ENCODE results near the gene SLC4A7. TPM values are rescaled to one million over a fixed set of nuclear protein-coding genes. Genes with fewer than 3 reads are reported as not detected.
"Not testable (repeated sequence)": the region's sequence is repeated elsewhere in the genome, so short reads cannot be mapped to it uniquely, and the experiment has no call there.

Gene SLC4A7
- total RNA-seq, 1 donor from 2014 or later = 13.1 TPM

DNA sequence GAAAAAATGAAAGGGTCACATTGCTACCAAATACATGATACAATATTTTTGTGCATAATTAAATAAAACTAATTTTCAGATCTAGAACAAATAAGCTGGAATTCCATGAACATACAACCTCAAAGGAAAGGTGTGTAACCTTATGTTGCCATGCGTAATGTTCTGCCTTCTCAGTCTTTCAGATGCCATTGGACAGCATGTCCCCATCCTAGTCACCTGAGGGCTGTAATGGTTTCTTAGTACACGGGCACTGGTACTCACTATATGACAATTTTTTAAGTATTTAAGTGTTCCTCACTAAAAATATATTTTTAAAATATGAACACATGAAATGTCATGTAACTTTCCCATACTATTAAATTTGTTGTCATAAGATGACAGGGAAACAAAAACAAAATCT lies 139.1 kb downstream of the SLC4A7 start:
- no peak for ATAC-seq
- intact Hi-C loops (cut with DNase I) = no loop called here
- DNase-seq (ENCODE audit: missing footprints) = no peak

- intact Hi-C loops (cut with DNase I) = no loop called here
Observed at GRCh38 chr3:27344192-27344591, 140.0 kb downstream of the SLC4A7 start.

DNA sequence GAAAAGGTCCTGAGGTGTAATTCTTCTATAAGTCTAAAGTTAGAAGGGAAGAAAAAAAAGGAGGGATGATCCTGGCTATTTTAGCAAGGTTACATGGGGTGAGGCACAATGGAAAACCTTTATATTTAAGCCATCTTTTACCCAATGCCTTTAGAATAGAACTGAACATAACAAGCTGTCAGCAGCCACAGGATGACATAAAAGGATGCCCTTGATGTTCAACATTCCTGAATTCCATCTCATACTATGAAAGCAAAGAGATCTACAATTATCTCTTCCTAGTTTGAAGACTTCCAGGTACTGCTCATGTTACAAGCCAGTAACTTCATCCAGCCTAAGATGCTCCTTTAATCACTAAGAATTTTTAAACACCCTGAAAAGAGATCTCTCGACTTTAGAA lies 141.9 kb downstream of the SLC4A7 start:
- intact Hi-C loops (cut with DNase I) = loop anchor here (2.0 kb wide), 1 partner anchor 15 kb away; no protein-coding TSS in a partner anchor
- DNase-seq (ENCODE audit: missing footprints) = no peak
- peak; percentile 43 for ATAC-seq

More at GRCh38 chr3:27344192-27344591, 140.0 kb downstream of the SLC4A7 start:
- no peak for DNase-seq (ENCODE audit: missing footprints)
- ATAC-seq = no peak

- intact Hi-C loops (cut with DNase I) = no loop called here
- ATAC-seq (no peak), DNase-seq (ENCODE audit: missing footprints) (no peak)
Observed at GRCh38 chr3:27340534-27340933, 143.7 kb downstream of the SLC4A7 start.

DNA sequence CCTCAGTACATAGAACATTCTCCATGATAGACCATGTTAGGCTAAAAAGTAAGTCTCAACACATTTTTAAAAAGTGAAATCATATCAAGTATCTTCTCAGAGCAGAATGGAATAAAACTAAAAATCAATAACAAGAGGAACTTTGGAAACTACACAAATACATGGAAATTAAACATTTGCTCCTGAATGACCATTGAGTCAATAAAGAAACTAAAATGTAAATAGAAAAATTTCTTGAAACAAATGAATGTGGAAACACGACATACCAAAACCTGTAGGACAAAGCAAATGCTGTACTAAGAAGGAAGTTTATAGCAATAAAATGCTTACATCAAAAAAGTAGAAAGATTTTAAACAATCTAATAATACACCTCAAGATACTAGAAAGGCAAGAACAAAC lies 148.6 kb downstream of the SLC4A7 start:
- intact Hi-C loops (cut with DNase I) = no loop called here
- ATAC-seq = no peak

GRCh38 chr3:27333843-27334242 lies 150.3 kb downstream of the SLC4A7 start:
- DNase-seq (ENCODE audit: missing footprints) = no peak
- intact Hi-C loops (cut with DNase I) = no loop called here
- ATAC-seq = no peak

More for the DNA sequence above, 148.6 kb downstream of the SLC4A7 start:
- no peak for DNase-seq (ENCODE audit: missing footprints)

DNA sequence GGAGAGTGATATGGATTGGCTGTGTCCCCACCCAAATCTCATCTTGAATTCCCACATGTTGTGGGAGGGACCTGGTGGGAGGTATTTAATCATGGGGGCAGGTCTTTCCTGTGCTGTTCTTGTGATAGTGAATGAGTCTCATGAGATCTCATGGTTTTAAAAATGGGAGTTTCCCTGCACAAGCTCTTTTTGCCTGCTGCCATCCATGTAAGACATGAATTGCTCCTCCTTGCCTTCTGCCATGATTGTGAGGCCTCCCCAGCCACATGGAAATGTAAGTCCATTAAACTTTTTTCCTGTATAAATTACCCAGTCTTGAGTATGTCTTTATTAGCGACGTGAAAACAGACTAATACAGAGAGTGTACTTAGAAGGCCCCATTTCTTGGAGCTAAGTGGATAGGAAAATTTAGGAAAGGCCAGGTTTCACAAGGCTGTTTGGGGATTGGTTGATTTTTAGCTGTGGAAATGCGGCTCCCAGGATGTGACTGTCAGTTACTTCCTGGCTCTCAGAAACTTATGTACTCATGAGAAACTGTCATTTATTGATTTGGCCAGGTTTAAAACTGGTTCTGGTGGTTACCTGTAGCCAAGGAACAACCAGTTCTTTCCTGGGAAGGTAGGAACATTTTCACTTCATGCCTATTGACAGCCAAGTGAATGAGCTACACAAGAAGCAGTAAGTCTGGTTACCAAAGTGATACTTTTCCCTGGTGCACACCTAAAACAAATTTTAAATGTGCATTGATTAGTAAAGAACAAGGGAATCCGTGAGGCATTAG lies 155.0 kb downstream of the SLC4A7 start:
- ATAC-seq; intact Hi-C loops (cut with DNase I); DNase-seq (ENCODE audit: missing footprints): not testable (repeated sequence)

DNA sequence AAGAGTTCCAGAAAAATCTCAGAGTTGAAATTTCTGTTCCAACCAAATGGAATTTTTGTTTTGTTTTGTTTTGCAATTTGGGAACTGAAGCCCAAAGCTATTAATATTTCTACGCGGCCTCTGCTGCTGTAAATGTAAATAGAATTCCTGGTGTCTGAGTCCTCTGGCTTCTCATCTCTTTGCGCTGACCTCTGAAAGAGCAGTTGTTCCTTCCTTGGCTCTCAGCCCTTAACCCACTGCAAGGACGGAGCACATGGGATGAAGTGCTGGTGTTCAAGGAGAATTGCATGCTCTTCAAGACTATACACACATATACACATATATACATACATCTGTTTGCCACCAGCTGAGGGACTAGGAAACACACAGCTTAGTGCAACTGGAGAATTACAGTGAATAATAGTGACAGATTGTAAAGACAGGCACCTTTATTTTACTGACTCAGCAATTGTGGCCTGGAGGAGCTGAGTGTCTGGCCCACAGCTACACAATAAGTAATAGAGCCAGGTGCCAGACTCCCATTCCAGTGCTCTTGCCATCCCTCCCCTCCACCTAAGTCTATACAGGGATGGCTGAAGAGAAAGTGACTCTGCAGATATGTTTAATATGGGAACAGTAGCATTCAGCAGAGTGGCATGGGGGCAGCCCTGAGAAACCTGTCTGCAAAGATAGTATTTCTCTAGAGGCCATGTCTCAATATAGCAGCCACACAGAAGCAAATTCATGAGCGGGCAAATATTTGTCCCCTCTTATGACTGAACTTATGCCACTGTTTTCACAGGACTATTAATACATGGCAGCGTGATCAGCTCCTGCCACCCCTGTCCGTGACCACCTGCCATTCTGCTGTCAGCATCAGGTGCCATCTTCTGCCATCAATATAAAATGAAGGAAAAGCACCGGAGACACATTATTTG lies 157.3 kb downstream of the SLC4A7 start:
- intact Hi-C loops (cut with DNase I) = loop anchor here (2.0 kb wide), 1 partner anchor 16 kb away; no protein-coding TSS in a partner anchor
- DNase-seq (ENCODE audit: missing footprints) (no peak), ATAC-seq (peak; percentile 78)

DNA sequence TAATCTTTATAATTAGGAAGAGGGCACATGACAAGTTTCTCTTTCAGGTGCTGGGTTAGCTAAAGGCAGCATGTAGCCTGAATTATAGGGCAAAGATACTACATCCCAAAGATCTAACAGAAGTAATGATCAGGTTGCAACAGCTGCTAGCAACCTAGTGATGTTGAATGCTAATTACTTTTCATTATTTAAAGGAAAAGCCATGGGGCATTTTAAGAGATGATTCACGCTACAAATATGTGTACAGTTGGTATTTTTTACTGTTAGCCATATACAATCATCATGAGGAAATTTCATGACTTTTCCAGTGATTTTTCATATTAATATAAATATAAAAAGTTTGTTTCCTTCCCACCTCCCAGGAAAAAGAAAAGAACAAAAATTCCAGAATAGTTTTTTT lies 158.0 kb downstream of the SLC4A7 start:
- DNase-seq (ENCODE audit: missing footprints) (no peak), ATAC-seq (no peak)
- intact Hi-C loops (cut with DNase I) = loop anchor here (2.0 kb wide), 1 partner anchor 17 kb away; no protein-coding TSS in a partner anchor

- no peak for ATAC-seq
- intact Hi-C loops (cut with DNase I) = no loop called here
- DNase-seq (ENCODE audit: missing footprints) = no peak
Observed at GRCh38 chr3:27325419-27325818, 158.8 kb downstream of the SLC4A7 start.

- DNase-seq (ENCODE audit: missing footprints) (no peak), ATAC-seq (no peak)
- intact Hi-C loops (cut with DNase I) = loop anchor here (5.0 kb wide), 1 partner anchor 158 kb away; the partner anchor contains the start of gene SLC4A7
Observed at GRCh38 chr3:27324686-27325085, 159.5 kb downstream of the SLC4A7 start.

DNA sequence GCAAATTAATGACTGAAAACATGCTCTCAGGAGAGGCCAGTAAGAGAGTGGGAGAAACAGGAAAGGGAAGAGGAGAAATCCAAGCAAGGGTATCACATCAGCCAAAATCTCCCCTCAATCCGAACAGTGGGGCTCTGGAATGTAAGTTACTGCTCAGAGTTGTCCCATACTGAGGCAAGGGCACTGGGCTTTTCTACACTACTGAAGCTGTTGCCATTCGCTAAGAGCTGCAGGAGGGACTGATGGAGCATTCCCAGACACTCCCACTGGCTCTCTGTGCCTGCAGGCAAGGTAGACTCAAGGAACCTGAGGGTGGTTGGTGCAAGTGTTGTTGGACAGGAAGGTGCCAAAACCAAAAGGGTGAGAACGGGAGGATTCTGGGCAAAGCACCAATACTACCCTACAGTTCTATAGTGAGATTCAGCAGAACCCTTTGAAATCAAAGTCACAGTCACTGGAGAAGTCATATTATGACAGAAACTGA lies 161.1 kb downstream of the SLC4A7 start:
- intact Hi-C loops (cut with DNase I) = loop anchor here (5.0 kb wide), 1 partner anchor 159 kb away; the partner anchor contains the start of gene SLC4A7
- DNase-seq (ENCODE audit: missing footprints) (no peak), ATAC-seq (no peak)

Other genes starting within 250 kb of the SLC4A7 start
- gene NEK10, start 115.0 kb downstream of the SLC4A7 start, total RNA-seq = 9.8 TPM
- gene EOMES, start 237.9 kb upstream of the SLC4A7 start, total RNA-seq = 0.08 TPM

Measured in Right ventricle myocardium inferior (tissue), 1 donor.